PFSK-1 (cell line): ENCODE results near the gene SEZ6L.

Experiments
- FOXP2 ChIP-seq: optimal IDR thresholded peaks from 2 replicates; pipeline ENCODE3; 2011; ENCODE audit warnings: borderline replicate concordance, control low read depth, inconsistent platforms; ENCODE audit not compliant: insufficient read depth; ENCODE audit errors: extremely low read length, extremely low read depth
- POLR2AphosphoS5 ChIP-seq: IDR thresholded peaks from 2 replicates; pipeline ENCODE4 v1.6.1; 2012; ENCODE audit warnings: low read depth, mild to moderate bottlenecking, control low read depth, low read length, moderate library complexity
- SIN3A ChIP-seq: IDR thresholded peaks from 2 replicates; pipeline ENCODE4 v1.6.1; 2012; ENCODE audit warnings: mild to moderate bottlenecking, low read length, moderate library complexity, borderline replicate concordance; ENCODE audit not compliant: insufficient read depth
- TAF1 ChIP-seq: IDR thresholded peaks from 2 replicates; pipeline ENCODE4 v1.6.1; 2012; ENCODE audit warnings: low read length, control low read depth, borderline replicate concordance; ENCODE audit not compliant: insufficient read depth
- TF ChIP-seq, protein P1 (sequence below), 2 experiments: IDR thresholded peaks; 2 replicates each; pipeline versions ENCODE4 v1.6.1 to v1.8.0; 2011 to 2012; ENCODE audit warnings: low read depth in 2 of 2, low read length in 2 of 2, control low read depth in 1 of 2, inconsistent platforms in 1 of 2, mild to moderate bottlenecking in 1 of 2, moderate library complexity in 1 of 2; ENCODE audit not compliant: insufficient read depth in 1 of 2

The SEZ6L gene

DNA sequence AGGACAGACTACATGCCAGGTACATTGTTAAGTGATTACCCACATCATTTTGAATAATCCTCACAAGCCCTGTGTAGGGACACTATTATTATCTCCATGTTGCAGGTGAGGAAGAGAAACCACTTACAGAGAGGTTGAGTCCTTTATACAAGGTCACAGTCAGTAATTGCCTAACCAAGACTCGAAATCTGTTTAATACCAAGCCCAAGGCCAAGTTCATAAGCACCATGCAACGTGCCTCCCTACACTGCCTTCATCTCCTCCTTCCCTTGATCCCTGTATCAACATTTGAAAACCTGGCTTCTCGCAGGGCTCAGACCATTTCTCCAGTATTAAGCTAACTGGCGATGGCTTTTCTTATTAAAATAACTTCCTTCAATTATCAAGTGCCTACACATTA is 41.7 kb upstream of the SEZ6L start:
- TF ChIP-seq TAF1, result no peak
- no peak for TF ChIP-seq SIN3A
- TF ChIP-seq FOXP2, result no peak
- no peak for TF ChIP-seq POLR2AphosphoS5
- TF ChIP-seq, protein P1, sequence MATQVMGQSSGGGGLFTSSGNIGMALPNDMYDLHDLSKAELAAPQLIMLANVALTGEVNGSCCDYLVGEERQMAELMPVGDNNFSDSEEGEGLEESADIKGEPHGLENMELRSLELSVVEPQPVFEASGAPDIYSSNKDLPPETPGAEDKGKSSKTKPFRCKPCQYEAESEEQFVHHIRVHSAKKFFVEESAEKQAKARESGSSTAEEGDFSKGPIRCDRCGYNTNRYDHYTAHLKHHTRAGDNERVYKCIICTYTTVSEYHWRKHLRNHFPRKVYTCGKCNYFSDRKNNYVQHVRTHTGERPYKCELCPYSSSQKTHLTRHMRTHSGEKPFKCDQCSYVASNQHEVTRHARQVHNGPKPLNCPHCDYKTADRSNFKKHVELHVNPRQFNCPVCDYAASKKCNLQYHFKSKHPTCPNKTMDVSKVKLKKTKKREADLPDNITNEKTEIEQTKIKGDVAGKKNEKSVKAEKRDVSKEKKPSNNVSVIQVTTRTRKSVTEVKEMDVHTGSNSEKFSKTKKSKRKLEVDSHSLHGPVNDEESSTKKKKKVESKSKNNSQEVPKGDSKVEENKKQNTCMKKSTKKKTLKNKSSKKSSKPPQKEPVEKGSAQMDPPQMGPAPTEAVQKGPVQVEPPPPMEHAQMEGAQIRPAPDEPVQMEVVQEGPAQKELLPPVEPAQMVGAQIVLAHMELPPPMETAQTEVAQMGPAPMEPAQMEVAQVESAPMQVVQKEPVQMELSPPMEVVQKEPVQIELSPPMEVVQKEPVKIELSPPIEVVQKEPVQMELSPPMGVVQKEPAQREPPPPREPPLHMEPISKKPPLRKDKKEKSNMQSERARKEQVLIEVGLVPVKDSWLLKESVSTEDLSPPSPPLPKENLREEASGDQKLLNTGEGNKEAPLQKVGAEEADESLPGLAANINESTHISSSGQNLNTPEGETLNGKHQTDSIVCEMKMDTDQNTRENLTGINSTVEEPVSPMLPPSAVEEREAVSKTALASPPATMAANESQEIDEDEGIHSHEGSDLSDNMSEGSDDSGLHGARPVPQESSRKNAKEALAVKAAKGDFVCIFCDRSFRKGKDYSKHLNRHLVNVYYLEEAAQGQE (IDR thresholded peaks at IDR 0.05; ENCODE audit: insufficient read depth in 1 of 2, low read depth in 2 of 2, low read length in 2 of 2), result no peak

DNA sequence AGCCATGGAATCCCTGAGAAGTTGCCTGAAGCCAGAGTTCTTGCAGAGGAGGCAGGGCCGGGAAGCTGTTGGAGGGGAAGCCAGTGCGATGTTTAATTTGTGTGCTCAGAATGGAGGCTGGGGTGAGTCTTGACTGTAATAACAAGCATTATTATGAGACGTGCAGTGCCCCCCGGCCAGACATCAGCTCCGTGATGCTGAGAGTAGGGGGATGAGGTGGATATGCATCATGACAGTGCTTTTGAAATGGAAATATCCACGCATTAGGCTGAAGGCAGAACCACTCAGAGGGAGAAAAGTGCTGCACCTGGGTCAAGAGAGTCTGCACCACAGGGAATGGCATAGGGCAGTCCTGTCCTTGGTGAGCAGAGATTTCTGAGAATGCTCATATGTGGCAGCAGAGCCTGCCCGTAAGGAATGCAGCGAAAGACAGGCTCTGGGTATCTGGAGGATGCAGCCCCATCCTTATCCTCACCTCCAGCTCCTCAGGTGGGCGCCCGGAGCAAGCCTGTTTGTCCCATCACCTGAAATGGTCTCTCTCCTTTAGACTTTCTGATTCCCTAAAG is 37.6 kb upstream of the SEZ6L start:
- TF ChIP-seq POLR2AphosphoS5 (no peak), TAF1 (no peak), FOXP2 (no peak), SIN3A (no peak)

DNA sequence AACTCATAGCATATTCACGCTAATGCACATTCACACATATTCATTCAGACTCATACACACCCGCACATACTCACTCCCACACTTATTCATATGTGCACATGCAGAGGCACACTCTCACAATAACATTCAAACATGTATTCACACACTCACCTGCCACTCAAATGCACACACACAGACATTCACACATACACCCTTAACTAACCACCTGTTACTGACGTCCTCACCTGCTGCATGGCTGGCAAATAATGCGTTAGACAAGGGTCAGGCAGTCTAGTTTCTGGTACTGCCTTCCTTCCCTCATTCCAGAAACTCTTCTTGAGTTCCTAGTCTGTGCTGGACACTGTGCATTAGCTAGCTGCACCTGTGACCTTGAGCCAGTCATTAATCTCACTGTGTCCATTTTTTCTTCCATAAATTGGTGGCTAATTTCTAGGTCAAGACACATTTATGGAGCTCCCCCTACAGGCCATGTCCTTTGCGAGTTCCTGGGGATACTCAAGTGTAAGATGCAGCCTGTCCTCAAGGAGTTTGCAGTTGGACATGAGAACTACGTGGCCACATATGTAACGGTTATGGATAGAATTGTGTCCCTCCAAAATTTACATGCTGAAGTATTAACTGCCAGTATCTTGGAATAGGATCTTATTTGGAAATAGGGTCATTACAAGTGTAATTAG is 34.5 kb upstream of the SEZ6L start:
- no peak for TF ChIP-seq POLR2AphosphoS5
- no peak for TF ChIP-seq TAF1
- no peak for TF ChIP-seq SIN3A
- no peak for TF ChIP-seq FOXP2
- TF ChIP-seq, protein P1 (IDR thresholded peaks at IDR 0.05; ENCODE audit: insufficient read depth in 1 of 2, low read depth in 2 of 2, low read length in 2 of 2), result no peak

DNA sequence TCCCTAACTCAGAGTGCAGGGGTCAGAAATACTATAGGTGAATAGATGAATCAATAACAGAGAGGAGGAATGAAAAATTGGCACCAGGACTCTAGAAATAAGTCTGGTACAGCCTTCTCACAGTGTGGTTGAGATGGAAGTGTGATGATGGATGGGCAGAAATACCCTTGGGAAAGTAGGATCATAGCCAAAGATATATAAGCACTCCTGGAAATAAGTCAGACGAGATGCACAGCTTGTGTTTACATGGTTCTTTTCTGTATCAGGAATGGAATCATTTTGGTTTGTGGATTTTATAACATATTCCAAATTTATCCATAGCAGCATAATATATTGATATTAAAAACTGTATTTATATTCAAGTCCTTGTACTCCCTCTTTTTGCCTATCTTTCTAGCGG is 33.5 kb upstream of the SEZ6L start:
- TF ChIP-seq TAF1 (no peak), FOXP2 (no peak), POLR2AphosphoS5 (no peak), SIN3A (no peak)
- TF ChIP-seq, protein P1 (IDR thresholded peaks at IDR 0.05; ENCODE audit: insufficient read depth in 1 of 2, low read depth in 2 of 2, low read length in 2 of 2), result no peak

DNA sequence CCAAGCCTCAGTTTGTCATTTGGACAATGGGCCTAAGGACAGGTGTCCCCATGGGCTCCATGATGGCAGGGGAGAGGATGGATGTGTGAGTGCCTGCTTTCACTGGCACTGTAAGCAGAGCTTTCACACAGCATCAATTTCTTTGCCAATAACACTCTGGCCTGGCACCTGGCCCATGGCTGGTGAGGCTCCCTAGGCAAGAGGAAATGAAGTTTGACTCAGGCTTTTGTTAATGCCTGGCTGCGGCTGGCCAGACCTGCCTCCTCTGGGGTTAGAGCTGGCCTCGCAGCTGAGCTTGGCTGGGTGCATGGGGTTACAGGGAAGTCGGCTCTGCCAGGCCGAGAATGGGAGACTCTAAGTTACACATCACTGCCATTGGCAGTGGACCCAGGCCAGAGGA is 30.0 kb upstream of the SEZ6L start:
- TF ChIP-seq POLR2AphosphoS5 (no peak), FOXP2 (no peak), SIN3A (no peak), TAF1 (no peak)
- TF ChIP-seq, protein P1 (IDR thresholded peaks at IDR 0.05; ENCODE audit: insufficient read depth in 1 of 2, low read depth in 2 of 2, low read length in 2 of 2), result no peak
